Measurements from ENCODE around the gene DNAL4. TPM values are rescaled to one million over a fixed set of nuclear protein-coding genes. Genes with fewer than 3 reads are reported as not detected.
"Not testable (repeated sequence)": the region's sequence is repeated elsewhere in the genome, so short reads cannot be mapped to it uniquely, and the experiment has no call there.

Gene DNAL4
- total RNA-seq, 4 donors from 2014 or later, result 21.8 to 27.7 (median 27.6) TPM

DNA sequence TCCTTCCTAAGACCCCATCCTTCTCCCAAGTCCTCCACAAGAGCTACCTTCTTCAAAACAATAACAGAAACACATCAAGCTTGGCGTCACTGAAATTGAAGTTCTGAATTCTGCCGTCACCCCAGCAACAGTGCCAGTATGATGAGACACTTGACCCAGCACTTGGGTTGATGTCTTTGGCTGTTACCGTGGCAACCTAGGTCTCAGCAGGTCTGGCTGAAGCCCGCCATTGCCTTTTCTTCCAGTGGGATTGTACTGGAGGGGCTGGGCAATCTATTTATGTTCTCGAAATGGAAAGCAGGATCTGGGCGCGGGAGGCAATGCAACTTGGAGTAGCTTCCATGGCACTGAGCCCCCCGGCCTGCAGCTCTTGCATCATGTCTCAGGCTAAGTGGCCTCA, 26.1 kb upstream of the DNAL4 start:
- H3K36me3 ChIP-seq, result no peaks in the 10 kb centered on the region
- no peaks in the 10 kb centered on the region for H3K9me3 ChIP-seq
- no peak for DNase-seq (ENCODE audit: low spot score in 2 of 2)
- no peaks in the 10 kb centered on the region for H3K4me1 ChIP-seq
- H3K27ac ChIP-seq, result no peak overlapping the region
- no peak overlapping the region for H3K4me3 ChIP-seq
- 77% methylated on average over 8 of the region's 8 CpGs for WGBS
- TF ChIP-seq, protein P1, sequence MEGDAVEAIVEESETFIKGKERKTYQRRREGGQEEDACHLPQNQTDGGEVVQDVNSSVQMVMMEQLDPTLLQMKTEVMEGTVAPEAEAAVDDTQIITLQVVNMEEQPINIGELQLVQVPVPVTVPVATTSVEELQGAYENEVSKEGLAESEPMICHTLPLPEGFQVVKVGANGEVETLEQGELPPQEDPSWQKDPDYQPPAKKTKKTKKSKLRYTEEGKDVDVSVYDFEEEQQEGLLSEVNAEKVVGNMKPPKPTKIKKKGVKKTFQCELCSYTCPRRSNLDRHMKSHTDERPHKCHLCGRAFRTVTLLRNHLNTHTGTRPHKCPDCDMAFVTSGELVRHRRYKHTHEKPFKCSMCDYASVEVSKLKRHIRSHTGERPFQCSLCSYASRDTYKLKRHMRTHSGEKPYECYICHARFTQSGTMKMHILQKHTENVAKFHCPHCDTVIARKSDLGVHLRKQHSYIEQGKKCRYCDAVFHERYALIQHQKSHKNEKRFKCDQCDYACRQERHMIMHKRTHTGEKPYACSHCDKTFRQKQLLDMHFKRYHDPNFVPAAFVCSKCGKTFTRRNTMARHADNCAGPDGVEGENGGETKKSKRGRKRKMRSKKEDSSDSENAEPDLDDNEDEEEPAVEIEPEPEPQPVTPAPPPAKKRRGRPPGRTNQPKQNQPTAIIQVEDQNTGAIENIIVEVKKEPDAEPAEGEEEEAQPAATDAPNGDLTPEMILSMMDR (IDR thresholded peaks at IDR 0.05), result no peak
- TF ChIP-seq EP300 (IDR thresholded peaks at IDR 0.05) (no peak), POLR2A (IDR thresholded peaks at IDR 0.05) (no peak), POLR2AphosphoS5 (IDR thresholded peaks at IDR 0.05) (no peak)
- peaks cover 11% of the 10 kb centered on the region for H3K27me3 ChIP-seq

DNA sequence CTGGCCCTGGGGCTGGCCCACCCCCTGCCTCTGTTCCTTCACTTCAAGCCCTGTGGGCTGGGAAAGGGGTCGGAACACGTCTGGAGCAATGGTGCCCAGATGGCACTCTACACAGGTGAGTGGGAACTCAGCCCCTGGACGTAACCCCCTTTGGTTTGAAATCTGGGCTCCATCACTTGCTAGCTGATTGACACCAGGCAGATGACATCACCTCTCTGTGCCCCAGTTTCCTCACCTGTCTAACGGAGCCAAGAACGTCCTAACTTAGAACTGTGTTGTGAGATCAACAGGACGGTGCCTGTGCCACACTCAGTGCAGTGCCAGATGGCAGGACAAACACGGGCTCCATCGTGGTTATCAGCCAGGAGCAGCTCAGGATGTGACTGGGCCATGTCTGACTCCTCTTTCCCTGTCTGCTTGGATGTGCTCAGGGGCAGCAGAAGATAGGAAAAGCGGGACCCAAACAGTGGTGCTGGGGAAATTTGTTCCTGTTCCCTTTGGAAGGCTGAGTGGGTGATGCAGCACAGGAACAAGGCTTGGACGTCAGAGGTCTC, 25.5 kb upstream of the DNAL4 start:
- WGBS, result 81% methylated on average over 8 of the region's 10 CpGs
- H3K9me3 ChIP-seq, result no peaks in the 10 kb centered on the region
- no peak overlapping the region for H3K4me3 ChIP-seq
- no peaks in the 10 kb centered on the region for H3K4me1 ChIP-seq
- no peaks in the 10 kb centered on the region for H3K36me3 ChIP-seq
- H3K27me3 ChIP-seq, result peaks cover 12% of the 10 kb centered on the region
- TF ChIP-seq, protein P1 (IDR thresholded peaks at IDR 0.05), result no peak
- TF ChIP-seq POLR2AphosphoS5 (IDR thresholded peaks at IDR 0.05) (no peak), EP300 (IDR thresholded peaks at IDR 0.05) (no peak), POLR2A (IDR thresholded peaks at IDR 0.05) (no peak)
- no peak for DNase-seq (ENCODE audit: low spot score in 2 of 2)
- no peak overlapping the region for H3K27ac ChIP-seq

DNA sequence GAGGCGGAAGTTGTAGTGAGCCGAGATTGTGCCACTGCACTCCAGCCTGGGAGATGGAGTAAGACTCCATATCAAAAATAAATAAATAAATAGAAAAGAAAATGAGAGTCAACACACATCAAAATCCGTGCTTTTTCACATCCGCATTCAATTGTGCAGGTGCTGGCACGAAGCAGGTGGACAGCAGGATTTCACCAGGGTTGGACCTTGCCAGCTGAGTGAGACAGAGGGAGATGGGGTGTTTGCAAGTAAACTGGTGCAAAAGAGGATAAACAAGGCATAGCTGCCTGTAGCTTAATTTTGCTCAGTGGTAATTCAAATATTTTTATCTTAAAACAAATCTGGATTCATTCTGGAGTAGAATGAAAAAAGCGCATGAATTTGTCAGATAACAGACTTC, 23.3 kb upstream of the DNAL4 start:
- peaks cover 12% of the 10 kb centered on the region for H3K27me3 ChIP-seq
- no peaks in the 10 kb centered on the region for H3K4me1 ChIP-seq
- TF ChIP-seq, protein P1 (IDR thresholded peaks at IDR 0.05), result no peak
- TF ChIP-seq POLR2A (IDR thresholded peaks at IDR 0.05), result no peak
- TF ChIP-seq EP300 (IDR thresholded peaks at IDR 0.05), result no peak
- no peak for TF ChIP-seq POLR2AphosphoS5 (IDR thresholded peaks at IDR 0.05)
- H3K27ac ChIP-seq, result no peak overlapping the region
- 88% methylated on average over 6 of the region's 6 CpGs for WGBS
- no peaks in the 10 kb centered on the region for H3K36me3 ChIP-seq
- DNase-seq (ENCODE audit: low spot score in 2 of 2), result no peak
- no peak overlapping the region for H3K4me3 ChIP-seq
- H3K9me3 ChIP-seq, result no peaks in the 10 kb centered on the region

DNA sequence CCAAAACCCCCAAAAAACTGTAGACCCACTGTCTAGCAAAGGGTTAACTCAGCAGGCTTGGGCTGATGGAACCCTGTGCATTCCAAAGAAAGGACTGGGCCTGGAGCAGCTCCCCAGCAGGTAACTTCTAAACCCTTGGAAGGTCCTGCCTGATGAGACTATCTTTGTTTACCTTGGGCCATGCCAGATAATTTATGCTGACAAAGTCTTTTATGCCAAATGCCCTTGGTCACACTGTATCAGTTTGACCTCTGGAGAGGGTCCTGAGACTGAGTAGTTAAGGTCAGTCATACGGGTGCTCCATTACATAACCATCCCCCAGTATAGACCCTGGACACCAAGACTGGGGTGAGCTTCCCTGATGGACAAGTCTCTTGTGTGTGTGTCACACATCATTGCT, 21.9 kb upstream of the DNAL4 start:
- H3K4me3 ChIP-seq, result no peak overlapping the region
- no peaks in the 10 kb centered on the region for H3K36me3 ChIP-seq
- no peaks in the 10 kb centered on the region for H3K9me3 ChIP-seq
- no peak for DNase-seq (ENCODE audit: low spot score in 2 of 2)
- no peaks in the 10 kb centered on the region for H3K4me1 ChIP-seq
- WGBS, result 55% methylated on average over 1 of the region's 1 CpG
- no peak overlapping the region for H3K27ac ChIP-seq
- peaks cover 12% of the 10 kb centered on the region for H3K27me3 ChIP-seq
- TF ChIP-seq POLR2A (IDR thresholded peaks at IDR 0.05) (no peak), POLR2AphosphoS5 (IDR thresholded peaks at IDR 0.05) (no peak), EP300 (IDR thresholded peaks at IDR 0.05) (no peak)
- TF ChIP-seq, protein P1 (IDR thresholded peaks at IDR 0.05), result no peak

DNA sequence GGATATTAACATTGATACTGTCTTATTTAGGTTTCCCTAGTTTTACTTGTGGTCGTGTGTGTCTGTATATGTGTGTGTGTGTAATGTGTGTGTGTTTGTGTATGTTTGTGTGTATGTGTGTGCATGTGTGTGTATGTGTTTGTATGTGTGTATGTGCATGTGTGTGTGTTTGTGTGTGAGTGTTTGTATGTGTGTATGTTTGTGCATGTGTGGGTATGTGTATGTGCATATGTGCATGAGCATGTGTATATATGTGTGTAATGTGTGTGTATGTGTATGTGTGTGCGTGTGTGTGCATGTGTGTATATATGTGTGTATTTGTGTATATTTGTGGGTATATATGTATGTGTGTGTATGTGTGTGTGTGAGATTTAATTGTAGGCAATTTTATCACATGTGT, 17.3 kb upstream of the DNAL4 start:
- TF ChIP-seq, protein P1 (IDR thresholded peaks at IDR 0.05), result no peak
- WGBS, result 88% methylated on average over 2 of the region's 2 CpGs
- Histone ChIP-seq H3K4me3 (no peak overlapping the region), H3K9me3 (peaks cover 9% of the 10 kb centered on the region), H3K4me1 (no peaks in the 10 kb centered on the region), H3K27me3 (peaks cover 2% of the 10 kb centered on the region), H3K36me3 (no peaks in the 10 kb centered on the region), H3K27ac (no peak overlapping the region)
- no peak for DNase-seq (ENCODE audit: low spot score in 2 of 2)

DNA sequence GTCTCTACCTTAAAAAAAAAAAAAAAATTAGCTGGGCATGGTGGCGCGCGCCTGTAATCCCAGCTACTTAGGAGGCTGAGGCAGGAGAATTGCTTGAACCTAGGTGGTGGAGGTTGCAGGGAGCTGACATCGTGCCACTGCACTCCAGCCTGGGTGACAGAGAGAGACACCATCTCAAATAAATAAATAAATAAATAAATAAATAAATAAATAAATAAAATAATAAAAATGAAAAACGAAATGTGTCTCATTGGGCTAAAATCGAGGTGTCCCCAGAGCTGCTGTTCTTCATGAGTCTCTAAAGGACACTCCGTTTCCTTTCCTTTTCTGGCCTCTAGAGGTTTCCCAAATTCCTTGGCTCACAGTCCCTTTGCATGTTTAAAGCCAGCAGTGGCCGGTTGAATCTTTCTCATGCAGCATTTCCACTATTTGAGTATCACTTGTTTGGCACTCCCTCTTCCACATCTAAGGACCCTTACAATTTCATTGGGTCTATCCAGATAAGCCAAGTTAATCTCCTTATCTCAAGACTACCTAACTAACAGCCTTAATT, 11.2 kb upstream of the DNAL4 start:
- not testable (repeated sequence) for H3K9me3 ChIP-seq; H3K27ac ChIP-seq; H3K4me3 ChIP-seq; H3K4me1 ChIP-seq; H3K36me3 ChIP-seq; H3K27me3 ChIP-seq; DNase-seq (ENCODE audit: low spot score in 2 of 2)
- 75% methylated on average over 8 of the region's 8 CpGs for WGBS
